PC-9 (cell line): ENCODE data around the gene NRDC. TPM values are rescaled to one million over a fixed set of nuclear protein-coding genes. Genes with fewer than 3 reads are reported as not detected.

Source experiments
- BruUV-seq: library from RNA; stranded (reverse); fragments of 400-500 nt; replicated peaks from 2 replicates; lab custom pipeline; 2021; lab: Mats Ljungman, UMichigan
- CTCF ChIA-PET: fragments of 300-600 bp; sonication (Branson Sonifier 250); formaldehyde crosslinking; loops from one replicate; lab custom pipeline; 2022; ENCODE audit warnings: antibody characterized with exemption; lab: Charles Lee
- POLR2A ChIA-PET: fragments of 300-600 bp; sonication (Branson Sonifier 250); formaldehyde crosslinking; loops from one replicate; lab custom pipeline; 2022; ENCODE audit warnings: antibody characterized with exemption; ENCODE audit not compliant: unreplicated experiment; lab: Charles Lee
- DNase-seq, 2 experiments: peaks; one replicate each; pipeline versions ENCODE4 v3.0.0 to v3.0.0-alpha.2; 2015 to 2022; ENCODE audit warnings: mixed read lengths in 1 of 2
- H2AFZ ChIP-seq: fragments of 200-600 bp; sonication (generic); 2 replicates; pipeline ENCODE4 v1.8.1; 2017; ENCODE audit warnings: antibody characterized with exemption
- H3F3A ChIP-seq: fragments of 200-600 bp; sonication (generic); 2 replicates; pipeline ENCODE4 v1.8.1; 2017; ENCODE audit warnings: antibody characterized with exemption, mild to moderate bottlenecking, low read depth; ENCODE audit not compliant: insufficient read depth
- H3K27ac ChIP-seq: fragments of 200-600 bp; sonication (generic); 2 replicates; pipeline ENCODE4 v1.6.1; 2016; ENCODE audit warnings: mixed run types
- H3K27me3 ChIP-seq: fragments of 200-600 bp; sonication (generic); 2 replicates; pipeline ENCODE4 v1.6.1; 2016; ENCODE audit warnings: low read depth, mixed run types; ENCODE audit not compliant: insufficient read depth
- H3K36me3 ChIP-seq: fragments of 200-600 bp; sonication (generic); 2 replicates; pipeline ENCODE4 v1.6.1; 2016; ENCODE audit warnings: low read depth, mixed run types
- H3K4me1 ChIP-seq: fragments of 200-600 bp; sonication (generic); replicated peaks from 2 replicates; pipeline ENCODE4 v1.6.1; 2016; ENCODE audit warnings: mixed run types; ENCODE audit not compliant: insufficient read depth
- H3K4me2 ChIP-seq: fragments of 200-600 bp; sonication (generic); 2 replicates; pipeline ENCODE4 v1.6.1; 2017; ENCODE audit warnings: mixed run types
- H3K4me3 ChIP-seq: fragments of 200-600 bp; sonication (generic); 2 replicates; pipeline ENCODE4 v1.6.1; 2016; ENCODE audit warnings: mixed run types
- H3K79me2 ChIP-seq: fragments of 200-600 bp; sonication (generic); 2 replicates; pipeline ENCODE4 v1.6.1; 2017; ENCODE audit warnings: low read depth, mixed run types
- H3K9me2 ChIP-seq: fragments of 200-600 bp; sonication (generic); 2 replicates; pipeline ENCODE4 v1.8.1; 2017; ENCODE audit warnings: mild to moderate bottlenecking; ENCODE audit not compliant: insufficient read depth
- H3K9me3 ChIP-seq: fragments of 200-600 bp; sonication (generic); 2 replicates; pipeline ENCODE4 v1.8.1; 2016; ENCODE audit warnings: low read depth; ENCODE audit not compliant: insufficient read depth
- H4K20me1 ChIP-seq: fragments of 200-600 bp; sonication (generic); 2 replicates; pipeline ENCODE4 v1.8.1; 2017; ENCODE audit not compliant: insufficient read depth
- EZH2 ChIP-seq: fragments of 200-600 bp; sonication (generic); IDR thresholded peaks from 2 replicates; pipeline ENCODE4 v1.8.0; 2017; ENCODE audit warnings: antibody characterized with exemption, low read depth
- intact Hi-C: fragments of 100-400 bp; cut with micrococcal nuclease; formaldehyde crosslinking; loops from one replicate; pipeline ENCODE4 v1.10.0; 2022; ENCODE audit not compliant: unreplicated experiment
- total RNA-seq: library from RNA; stranded (reverse); gene quantifications from 2 replicates; pipeline ENCODE4 v1.2.3, GENCODE V29; 2021
- TF ChIP-seq, protein P1 (sequence below): fragments of 200-600 bp; sonication (generic); conservative IDR thresholded peaks from 2 replicates; pipeline ENCODE4 v1.6.1; 2017; ENCODE audit warnings: mixed run types, antibody characterized with exemption, mild to moderate bottlenecking, moderate library complexity

NRDC gene
- total RNA-seq, 1 experiment from 2014 or later = 219 TPM

DNA sequence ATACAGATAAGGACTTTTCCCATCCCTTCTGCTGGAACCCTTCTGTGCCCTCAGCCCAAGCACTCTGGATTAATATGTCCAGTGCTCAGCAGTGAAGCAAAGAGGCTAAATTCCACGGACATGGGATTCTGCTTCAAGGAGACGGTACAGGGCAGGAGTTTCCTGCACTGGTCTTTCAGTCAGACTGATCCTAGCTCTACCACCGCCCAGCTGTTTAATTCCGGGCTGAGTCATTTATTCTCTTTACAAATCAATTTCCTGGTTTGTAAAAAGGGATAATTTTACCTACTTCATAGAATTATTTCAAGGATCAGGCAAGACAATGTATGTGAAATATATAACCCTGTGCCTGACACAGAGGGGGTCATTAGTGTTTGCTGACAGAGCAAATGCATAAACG, 41.6 kb upstream of the NRDC start:
- H3K9me2 ChIP-seq = no peaks in the 10 kb centered on the region
- H2AFZ ChIP-seq = no peak overlapping the region
- no peak overlapping the region for H3K27ac ChIP-seq
- H3K27me3 ChIP-seq = no peaks in the 10 kb centered on the region
- H3F3A ChIP-seq = no peaks in the 10 kb centered on the region
- H3K4me2 ChIP-seq = no peak overlapping the region
- POLR2A ChIA-PET = no interaction called here
- CTCF ChIA-PET = no interaction called here
- H3K4me1 ChIP-seq = no peaks in the 10 kb centered on the region
- no peaks in the 10 kb centered on the region for H3K36me3 ChIP-seq
- H4K20me1 ChIP-seq = no peaks in the 10 kb centered on the region
- DNase-seq = no peak
- intact Hi-C loops = no loop called here
- H3K9me3 ChIP-seq = no peaks in the 10 kb centered on the region
- TF ChIP-seq, protein P1, sequence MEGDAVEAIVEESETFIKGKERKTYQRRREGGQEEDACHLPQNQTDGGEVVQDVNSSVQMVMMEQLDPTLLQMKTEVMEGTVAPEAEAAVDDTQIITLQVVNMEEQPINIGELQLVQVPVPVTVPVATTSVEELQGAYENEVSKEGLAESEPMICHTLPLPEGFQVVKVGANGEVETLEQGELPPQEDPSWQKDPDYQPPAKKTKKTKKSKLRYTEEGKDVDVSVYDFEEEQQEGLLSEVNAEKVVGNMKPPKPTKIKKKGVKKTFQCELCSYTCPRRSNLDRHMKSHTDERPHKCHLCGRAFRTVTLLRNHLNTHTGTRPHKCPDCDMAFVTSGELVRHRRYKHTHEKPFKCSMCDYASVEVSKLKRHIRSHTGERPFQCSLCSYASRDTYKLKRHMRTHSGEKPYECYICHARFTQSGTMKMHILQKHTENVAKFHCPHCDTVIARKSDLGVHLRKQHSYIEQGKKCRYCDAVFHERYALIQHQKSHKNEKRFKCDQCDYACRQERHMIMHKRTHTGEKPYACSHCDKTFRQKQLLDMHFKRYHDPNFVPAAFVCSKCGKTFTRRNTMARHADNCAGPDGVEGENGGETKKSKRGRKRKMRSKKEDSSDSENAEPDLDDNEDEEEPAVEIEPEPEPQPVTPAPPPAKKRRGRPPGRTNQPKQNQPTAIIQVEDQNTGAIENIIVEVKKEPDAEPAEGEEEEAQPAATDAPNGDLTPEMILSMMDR = no peak
- no peak for TF ChIP-seq EZH2
- no TSS peak for BruUV-seq
- H3K79me2 ChIP-seq = no peaks in the 10 kb centered on the region
- H3K4me3 ChIP-seq = no peak overlapping the region

DNA sequence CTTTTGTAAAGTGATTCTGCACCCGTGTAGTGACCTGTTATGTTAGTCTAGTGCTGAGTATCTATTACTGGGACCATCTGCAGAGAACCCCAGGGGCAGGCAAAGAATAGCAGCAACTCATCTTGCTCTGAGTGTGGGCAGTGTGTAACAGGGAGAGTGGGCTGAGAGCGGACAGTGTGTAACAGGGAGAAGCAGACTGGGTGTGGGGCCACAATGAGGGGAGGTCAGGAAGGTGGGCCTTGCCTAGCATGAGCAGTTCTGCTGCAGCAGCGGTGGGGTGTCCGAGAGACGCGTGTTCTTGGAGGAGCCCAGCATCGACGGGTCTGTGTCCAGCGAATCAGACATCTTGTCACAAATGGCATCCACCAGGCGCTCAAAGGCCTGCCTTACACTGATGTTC, 41.2 kb upstream of the NRDC start:
- no peak for TF ChIP-seq EZH2
- TF ChIP-seq, protein P1 = no peak
- no peaks in the 10 kb centered on the region for H3K36me3 ChIP-seq
- H3K4me2 ChIP-seq = no peak overlapping the region
- no peaks in the 10 kb centered on the region for H3K4me1 ChIP-seq
- no peaks in the 10 kb centered on the region for H3K79me2 ChIP-seq
- no peak overlapping the region for H3K4me3 ChIP-seq
- H4K20me1 ChIP-seq = no peaks in the 10 kb centered on the region
- H3K9me2 ChIP-seq = no peaks in the 10 kb centered on the region
- no peak overlapping the region for H2AFZ ChIP-seq
- no peaks in the 10 kb centered on the region for H3K27me3 ChIP-seq
- ChIA-PET CTCF (no interaction called here), POLR2A (no interaction called here)
- no TSS peak for BruUV-seq
- intact Hi-C loops = no loop called here
- no peaks in the 10 kb centered on the region for H3F3A ChIP-seq
- no peak for DNase-seq
- H3K27ac ChIP-seq = no peak overlapping the region
- H3K9me3 ChIP-seq = no peaks in the 10 kb centered on the region

DNA sequence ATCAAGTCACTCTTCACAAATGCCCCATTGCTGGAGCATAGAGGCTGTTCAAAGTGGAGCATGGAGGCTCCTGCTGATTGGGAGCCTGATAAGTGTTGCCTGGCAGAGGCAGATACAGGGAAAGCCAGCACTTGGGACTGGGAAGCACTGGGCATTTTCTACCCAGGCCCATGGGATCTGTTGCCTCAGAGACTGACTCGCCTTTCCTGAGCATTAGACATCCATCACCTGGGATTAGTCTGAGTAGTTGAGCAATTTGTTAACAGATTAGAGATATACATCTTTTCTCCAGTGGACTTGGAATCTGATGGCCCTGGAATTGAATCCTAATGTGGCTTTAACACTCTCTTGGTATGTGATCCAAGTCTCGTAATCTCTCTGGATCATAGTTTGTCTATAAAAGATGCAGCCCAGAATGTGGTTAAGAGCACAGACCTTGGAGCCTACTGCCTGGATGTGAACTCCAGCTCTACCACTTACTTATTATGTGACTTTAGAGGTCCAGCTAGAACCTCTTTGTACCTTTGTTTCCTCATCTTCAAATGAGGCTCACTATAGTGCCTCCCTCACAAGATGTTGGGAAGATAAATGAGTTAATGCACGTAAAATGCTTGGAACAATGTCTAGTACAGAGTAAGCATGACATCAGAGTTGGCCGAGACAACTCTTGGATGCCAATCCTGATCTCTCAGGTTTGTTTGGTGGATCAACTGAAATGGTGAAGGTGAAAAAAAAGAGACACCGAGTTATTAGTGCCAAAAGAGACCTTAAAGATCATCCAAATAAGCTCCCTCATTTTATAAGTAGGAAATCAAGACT, 38.3 kb upstream of the NRDC start:
- H3F3A ChIP-seq = no peaks in the 10 kb centered on the region
- intact Hi-C loops = no loop called here
- no peaks in the 10 kb centered on the region for H3K36me3 ChIP-seq
- H4K20me1 ChIP-seq = no peaks in the 10 kb centered on the region
- no peaks in the 10 kb centered on the region for H3K27me3 ChIP-seq
- H3K27ac ChIP-seq = no peak overlapping the region
- CTCF ChIA-PET = no interaction called here
- TF ChIP-seq, protein P1 = no peak
- TF ChIP-seq EZH2 = no peak
- no peaks in the 10 kb centered on the region for H3K4me1 ChIP-seq
- H2AFZ ChIP-seq = no peak overlapping the region
- POLR2A ChIA-PET = no interaction called here
- H3K9me3 ChIP-seq = no peaks in the 10 kb centered on the region
- no peaks in the 10 kb centered on the region for H3K79me2 ChIP-seq
- H3K9me2 ChIP-seq = no peaks in the 10 kb centered on the region
- BruUV-seq = no TSS peak
- H3K4me3 ChIP-seq = no peak overlapping the region
- no peak overlapping the region for H3K4me2 ChIP-seq
- no peak for DNase-seq
